Spleen (tissue), 11 donors: ENCODE measurements around the gene MYO1B. TPM values are rescaled to one million over a fixed set of nuclear protein-coding genes. Genes with fewer than 3 reads are reported as not detected.

Experiments
- DNase-seq: peaks from one replicate; pipeline ENCODE4 v3.0.0-alpha.2; 2020
- H3K27ac ChIP-seq, 8 donors: fragments of 200-600 bp; sonication (generic) in 7 of 8; 1 replicate in 4 of 8; 2 replicates in 4 of 8; pipeline versions ENCODE4 v1.5.0 to v1.8.0; 2016 to 2021; ENCODE audit warnings: inconsistent platforms in 4 of 8, mild to moderate bottlenecking in 4 of 8, moderate library complexity in 1 of 8
- H3K27me3 ChIP-seq, 7 donors: fragments of 200-600 bp; sonication (generic) in 6 of 7; replicated peaks in 1 of 7; 1 replicate in 4 of 7; 2 replicates in 3 of 7; pipeline versions ENCODE4 v1.5.0 to v1.8.0; 2016 to 2021; ENCODE audit warnings: inconsistent platforms in 3 of 7, mild to moderate bottlenecking in 1 of 7
- H3K36me3 ChIP-seq, 6 donors: fragments of 200-600 bp; sonication (generic) in 5 of 6; 1 replicate in 4 of 6; 2 replicates in 2 of 6; pipeline versions ENCODE4 v1.5.0 to v1.8.0; 2016 to 2021; ENCODE audit warnings: inconsistent platforms in 2 of 6
- H3K4me1 ChIP-seq, 6 donors: fragments of 200-600 bp; sonication (generic) in 5 of 6; 1 replicate in 3 of 6; 2 replicates in 3 of 6; pipeline versions ENCODE4 v1.5.0 to v1.8.0; 2016 to 2021; ENCODE audit warnings: inconsistent platforms in 3 of 6
- H3K4me3 ChIP-seq, 8 donors: fragments of 200-600 bp; sonication (generic) in 7 of 8; 1 replicate in 4 of 8; 2 replicates in 4 of 8; pipeline versions ENCODE4 v1.5.0 to v1.8.0; 2016 to 2021; ENCODE audit warnings: inconsistent platforms in 4 of 8, mild to moderate bottlenecking in 4 of 8, moderate library complexity in 2 of 8
- H3K9me3 ChIP-seq, 8 donors: fragments of 200-600 bp; sonication (generic) in 7 of 8; 1 replicate in 4 of 8; 2 replicates in 4 of 8; pipeline versions ENCODE4 v1.5.0 to v1.8.0; 2016 to 2021; ENCODE audit warnings: inconsistent platforms in 4 of 8
- POLR2A ChIP-seq, 3 donors: fragments of 450-650 bp; IDR thresholded peaks; one replicate each; pipeline ENCODE4 v1.5.1; 2017; ENCODE audit warnings: antibody characterized with exemption in 3 of 3, mild to moderate bottlenecking in 1 of 3
- POLR2AphosphoS5 ChIP-seq, 3 donors: sonication (generic); formaldehyde crosslinking; IDR thresholded peaks; one replicate each; pipeline ENCODE4 v1.5.1; 2017; ENCODE audit warnings: antibody characterized with exemption in 3 of 3
- WGBS, 5 donors: extraction: QIAGEN DNeasy Blood & Tissue Kit in 3 of 5; methylation state at CpG; one replicate each; pipeline versions ENCODE4 v1.1.5 to v1.1.7; 2013 to 2018; 5-methylcytosine and 5-hydroxymethylcytosine counted together
- intact Hi-C: fragments of 100-400 bp; cut with DNase I; formaldehyde crosslinking; loops from one replicate; pipeline ENCODE4 v1.15.0; 2023; ENCODE audit warnings: low total_unique reads
- polyA plus RNA-seq, 3 donors: library from polyadenylated mRNA; stranded (reverse); fragments of 200-250 nt; gene quantifications; one replicate each; pipeline ENCODE4 v1.2.1, GENCODE V29; 2013
- total RNA-seq, 7 donors: library from RNA; depleted of rRNA in 3 of 7; stranded (reverse); fragments of >200 nt in 3 of 7; fragmentation: NEBNext Ultra II Directional in 4 of 7; extraction: Animal tissue kit (Norgen Biotek cat#: 25700) in 4 of 7; gene quantifications; one replicate each; pipeline versions ENCODE4 v1.1.0 to v1.2.1, GENCODE V29; 2016 to 2021
- TF ChIP-seq, protein P1 (sequence below), 11 experiments: fragments of 200-600 bp in 7 of 11; fragments of 450-650 bp in 4 of 11; sonication (generic) in 4 of 11; IDR thresholded peaks in 8 of 11; conservative IDR thresholded peaks in 3 of 11; 1 replicate in 7 of 11; 2 replicates in 4 of 11; pipeline versions ENCODE4 v1.4.0 to v1.8.0; 2016 to 2021; ENCODE audit warnings: antibody characterized with exemption in 11 of 11, inconsistent platforms in 4 of 11, mild to moderate bottlenecking in 1 of 11
- donor health status: healthy with polysubstance abuse.
- donor health status: DM: no; HTN: no; CAD: no; lungs with moderate emphysema.
- donor health status: DM: no; HTN: no; CAD: no.
- donor health status: Bipolar disorder and iron deficiency.
- donor health status: healthy.
- donor health status: DM: no; HTN: no; CAD: no.
- donor health status: DM: yes; HTN: yes; CAD: no.

MYO1B gene
- total and polyA plus RNA-seq, 10 donors = 5.3 to 25.8 (median 19.0) TPM

DNA sequence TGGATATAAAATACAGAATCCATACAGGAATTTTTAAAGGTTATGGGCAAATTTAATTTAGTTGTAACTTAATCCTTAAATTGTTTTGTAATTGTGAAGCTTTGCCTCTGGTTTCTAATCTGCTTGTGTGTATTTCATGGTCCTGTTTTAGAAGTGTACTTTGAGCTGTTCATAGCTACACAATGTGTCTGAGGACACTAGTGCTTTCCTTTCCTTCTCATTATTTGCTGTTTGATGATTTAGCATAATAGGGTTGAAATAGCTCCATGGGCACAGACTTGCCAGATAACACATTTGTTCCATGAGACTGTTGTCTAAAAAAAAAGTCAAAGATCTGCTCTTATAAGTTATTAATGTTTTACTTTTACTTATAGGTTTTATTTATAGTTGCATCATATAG lies 134.2 kb downstream of the MYO1B start:
- intact Hi-C loops = no loop called here
- H3K27ac ChIP-seq = no peak overlapping the region
- no peaks in the 10 kb centered on the region for H3K27me3 ChIP-seq
- no peaks in the 10 kb centered on the region for H3K9me3 ChIP-seq
- H3K36me3 ChIP-seq = no peaks in the 10 kb centered on the region
- H3K4me3 ChIP-seq = no peak overlapping the region
- TF ChIP-seq, protein P1, sequence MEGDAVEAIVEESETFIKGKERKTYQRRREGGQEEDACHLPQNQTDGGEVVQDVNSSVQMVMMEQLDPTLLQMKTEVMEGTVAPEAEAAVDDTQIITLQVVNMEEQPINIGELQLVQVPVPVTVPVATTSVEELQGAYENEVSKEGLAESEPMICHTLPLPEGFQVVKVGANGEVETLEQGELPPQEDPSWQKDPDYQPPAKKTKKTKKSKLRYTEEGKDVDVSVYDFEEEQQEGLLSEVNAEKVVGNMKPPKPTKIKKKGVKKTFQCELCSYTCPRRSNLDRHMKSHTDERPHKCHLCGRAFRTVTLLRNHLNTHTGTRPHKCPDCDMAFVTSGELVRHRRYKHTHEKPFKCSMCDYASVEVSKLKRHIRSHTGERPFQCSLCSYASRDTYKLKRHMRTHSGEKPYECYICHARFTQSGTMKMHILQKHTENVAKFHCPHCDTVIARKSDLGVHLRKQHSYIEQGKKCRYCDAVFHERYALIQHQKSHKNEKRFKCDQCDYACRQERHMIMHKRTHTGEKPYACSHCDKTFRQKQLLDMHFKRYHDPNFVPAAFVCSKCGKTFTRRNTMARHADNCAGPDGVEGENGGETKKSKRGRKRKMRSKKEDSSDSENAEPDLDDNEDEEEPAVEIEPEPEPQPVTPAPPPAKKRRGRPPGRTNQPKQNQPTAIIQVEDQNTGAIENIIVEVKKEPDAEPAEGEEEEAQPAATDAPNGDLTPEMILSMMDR (IDR thresholded peaks at IDR 0.05 in 8 of 11, conservative IDR thresholded peaks at IDR 0.05 in 3 of 11) = no peak
- TF ChIP-seq POLR2AphosphoS5 (IDR thresholded peaks at IDR 0.05) (no peak), POLR2A (IDR thresholded peaks at IDR 0.05) (no peak)
- peaks cover 0 to 13% (median 9%) of the 10 kb centered on the region in 6 donors for H3K4me1 ChIP-seq
- no peak for DNase-seq

DNA sequence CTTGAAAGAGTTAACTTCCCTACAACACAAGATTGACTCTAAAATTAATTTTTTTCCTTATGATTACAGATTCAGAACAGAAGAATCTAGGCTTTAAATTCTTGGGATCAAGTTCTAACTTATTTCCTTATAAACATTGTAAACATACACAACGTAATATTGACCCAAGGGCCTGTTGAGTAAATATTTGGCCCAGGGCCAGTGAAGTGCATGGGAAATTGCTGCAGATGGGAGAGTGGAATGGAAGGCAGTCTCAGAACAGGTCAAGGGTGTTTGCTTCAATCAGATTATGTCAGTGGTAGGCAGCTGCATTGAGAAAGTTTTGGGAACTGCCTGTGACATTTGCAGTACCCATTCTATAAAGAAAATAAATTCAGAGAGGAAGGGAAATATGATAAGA lies 137.6 kb downstream of the MYO1B start:
- TF ChIP-seq POLR2AphosphoS5 (IDR thresholded peaks at IDR 0.05) (no peak), POLR2A (IDR thresholded peaks at IDR 0.05) (no peak)
- TF ChIP-seq, protein P1 (IDR thresholded peaks at IDR 0.05 in 8 of 11, conservative IDR thresholded peaks at IDR 0.05 in 3 of 11) = no peak
- Histone ChIP-seq H3K27me3 (no peaks in the 10 kb centered on the region), H3K9me3 (no peaks in the 10 kb centered on the region), H3K4me1 (peaks cover 0 to 4% (median 2%) of the 10 kb centered on the region in 6 donors), H3K4me3 (no peak overlapping the region), H3K27ac (no peak overlapping the region), H3K36me3 (peaks cover 0 to 5% (median 0%) of the 10 kb centered on the region in 6 donors)
- intact Hi-C loops = no loop called here
- DNase-seq = no peak
- whole genome bisulfite sequencing, 5 donors = 39 to 77% (median 53%) methylated on average over 1 of the region's 1 CpG

DNA sequence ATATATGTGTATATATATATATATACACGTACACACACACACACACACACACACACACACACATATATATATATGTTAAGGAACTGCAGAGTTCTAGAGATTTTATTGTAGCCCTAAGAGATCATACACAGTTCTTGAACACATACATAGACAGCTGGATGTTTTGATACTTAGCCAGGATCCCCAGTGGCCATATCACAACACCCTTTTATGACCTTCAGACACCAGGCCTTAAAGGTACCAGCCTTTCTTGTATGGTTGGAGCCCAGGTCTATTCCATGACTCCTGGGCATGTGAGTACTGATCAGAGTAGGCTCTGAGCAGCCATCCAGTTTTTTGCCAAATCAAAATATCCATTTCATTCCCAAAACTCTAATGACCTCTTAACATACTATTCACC lies 138.3 kb downstream of the MYO1B start:
- Histone ChIP-seq H3K27ac (no peak overlapping the region), H3K27me3 (no peaks in the 10 kb centered on the region), H3K4me3 (no peak overlapping the region), H3K9me3 (no peaks in the 10 kb centered on the region), H3K4me1 (no peaks in the 10 kb centered on the region), H3K36me3 (peaks cover 0 to 5% (median 0%) of the 10 kb centered on the region in 6 donors)
- intact Hi-C loops = no loop called here
- TF ChIP-seq POLR2AphosphoS5 (IDR thresholded peaks at IDR 0.05) = no peak
- TF ChIP-seq, protein P1 (IDR thresholded peaks at IDR 0.05 in 8 of 11, conservative IDR thresholded peaks at IDR 0.05 in 3 of 11) = no peak
- WGBS, 5 donors = 17 to 84% (median 39%) methylated on average over 1 of the region's 1 CpG
- no peak for DNase-seq

DNA sequence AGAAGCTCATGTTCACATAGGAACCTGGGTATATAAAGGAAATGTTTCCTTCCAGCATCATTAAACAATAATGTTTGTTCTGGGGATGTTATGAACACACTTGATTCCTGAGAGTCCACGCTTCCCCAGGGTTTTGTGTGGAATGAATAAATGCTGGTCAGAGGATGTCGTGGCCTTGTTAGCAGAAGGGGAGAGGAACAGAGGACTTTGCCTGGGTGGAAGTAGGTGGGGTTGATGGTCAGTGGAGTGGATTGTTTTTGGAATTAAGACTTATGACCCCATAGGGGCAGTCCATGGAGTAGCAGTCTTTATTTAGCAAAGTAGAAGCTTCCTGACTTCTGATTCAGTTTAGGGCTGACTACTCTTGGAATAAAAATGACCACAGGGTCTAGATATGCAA lies 139.6 kb downstream of the MYO1B start:
- TF ChIP-seq, protein P1 (IDR thresholded peaks at IDR 0.05 in 8 of 11, conservative IDR thresholded peaks at IDR 0.05 in 3 of 11) = no peak
- no peak for TF ChIP-seq POLR2AphosphoS5 (IDR thresholded peaks at IDR 0.05)
- no peak for TF ChIP-seq POLR2A (IDR thresholded peaks at IDR 0.05)
- no peaks in the 10 kb centered on the region for H3K27me3 ChIP-seq
- peaks cover 0 to 5% (median 0%) of the 10 kb centered on the region in 6 donors for H3K36me3 ChIP-seq
- WGBS, 5 donors = 57 to 75% (median 65%) methylated on average over 2 of the region's 2 CpGs
- H3K4me1 ChIP-seq = no peaks in the 10 kb centered on the region
- intact Hi-C loops = no loop called here
- H3K27ac ChIP-seq = peak overlapping the region in 2 of 8 donors; percentile 12 to 31
- DNase-seq = no peak
- no peaks in the 10 kb centered on the region for H3K9me3 ChIP-seq
- H3K4me3 ChIP-seq = no peak overlapping the region
